Mesendoderm (in vitro differentiated cells): Measurements from ENCODE around the gene ECHDC1.

Source experiments
- DNase-seq: peaks from one replicate; pipeline ENCODE4 v3.0.0; 2013
- H2AK5ac ChIP-seq: 2 replicates; pipeline ENCODE4 v1.6.1; 2013; ENCODE audit warnings: low read length, inconsistent platforms
- H2BK120ac ChIP-seq: 2 replicates; pipeline ENCODE4 v1.6.1; 2013; ENCODE audit warnings: low read depth, mild to moderate bottlenecking, low read length, moderate library complexity, mixed read lengths
- H2BK15ac ChIP-seq: replicated peaks from 2 replicates; pipeline ENCODE4 v1.6.1; 2013; ENCODE audit warnings: low read depth, mild to moderate bottlenecking, moderate library complexity
- H2BK5ac ChIP-seq: 2 replicates; pipeline ENCODE4 v1.6.1; 2013; ENCODE audit warnings: low read length, inconsistent platforms
- H3K18ac ChIP-seq: 2 replicates; pipeline ENCODE4 v1.6.1; 2013; ENCODE audit warnings: mild to moderate bottlenecking, low read length, mixed read lengths
- H3K23ac ChIP-seq: one replicate; pipeline ENCODE4 v1.6.1; 2013; ENCODE audit warnings: low read length
- H3K27ac ChIP-seq: 2 replicates; pipeline ENCODE4 v1.5.1; 2013; ENCODE audit warnings: low read depth, mild to moderate bottlenecking, inconsistent platforms, low read length, moderate library complexity
- H3K27me3 ChIP-seq: 2 replicates; pipeline ENCODE4 v1.6.1; 2013; ENCODE audit warnings: low read length, control low read depth, mild to moderate bottlenecking, inconsistent platforms; ENCODE audit not compliant: insufficient read depth, poor library complexity
- H3K36me3 ChIP-seq: 2 replicates; pipeline ENCODE4 v1.6.1; 2013; ENCODE audit warnings: low read length, inconsistent platforms; ENCODE audit not compliant: control insufficient read depth, insufficient read depth
- H3K4ac ChIP-seq: one replicate; pipeline ENCODE4 v1.6.1; 2013; ENCODE audit warnings: low read depth, mild to moderate bottlenecking, low read length, moderate library complexity
- H3K4me1 ChIP-seq: 2 replicates; pipeline ENCODE4 v1.6.1; 2013; ENCODE audit warnings: low read depth, low read length, inconsistent platforms; ENCODE audit not compliant: control insufficient read depth
- H3K4me2 ChIP-seq: 2 replicates; pipeline ENCODE4 v1.6.1; 2013; ENCODE audit warnings: low read length
- H3K4me3 ChIP-seq: 2 replicates; pipeline ENCODE4 v1.5.1; 2013; ENCODE audit warnings: mild to moderate bottlenecking, low read length
- H3K56ac ChIP-seq: one replicate; pipeline ENCODE4 v1.6.1; 2013; ENCODE audit warnings: low read length
- H3K79me1 ChIP-seq: 2 replicates; pipeline ENCODE4 v1.6.1; 2013; ENCODE audit warnings: low read length, inconsistent platforms
- H3K79me2 ChIP-seq: 2 replicates; pipeline ENCODE4 v1.6.1; 2013; ENCODE audit warnings: mild to moderate bottlenecking, low read length; ENCODE audit not compliant: control insufficient read depth, insufficient read depth
- H3K9ac ChIP-seq: 2 replicates; pipeline ENCODE4 v1.6.1; 2013; ENCODE audit warnings: low read length, inconsistent platforms
- H4K5ac ChIP-seq: one replicate; pipeline ENCODE4 v1.6.1; 2013; ENCODE audit warnings: low read length
- H4K8ac ChIP-seq: one replicate; pipeline ENCODE4 v1.6.1; 2013; ENCODE audit warnings: low read depth, mild to moderate bottlenecking, control low read depth, low read length, moderate library complexity
- WGBS: extraction: QIAGEN DNeasy Blood & Tissue Kit; methylation state at CpG from one replicate; pipeline ENCODE4 v1.1.7; 2013; ENCODE audit warnings: low lambda C conversion rate, missing lambda C conversion rate; ENCODE audit not compliant: insufficient coverage; ENCODE audit errors: extremely low coverage; 5-methylcytosine and 5-hydroxymethylcytosine counted together

Gene ECHDC1

DNA sequence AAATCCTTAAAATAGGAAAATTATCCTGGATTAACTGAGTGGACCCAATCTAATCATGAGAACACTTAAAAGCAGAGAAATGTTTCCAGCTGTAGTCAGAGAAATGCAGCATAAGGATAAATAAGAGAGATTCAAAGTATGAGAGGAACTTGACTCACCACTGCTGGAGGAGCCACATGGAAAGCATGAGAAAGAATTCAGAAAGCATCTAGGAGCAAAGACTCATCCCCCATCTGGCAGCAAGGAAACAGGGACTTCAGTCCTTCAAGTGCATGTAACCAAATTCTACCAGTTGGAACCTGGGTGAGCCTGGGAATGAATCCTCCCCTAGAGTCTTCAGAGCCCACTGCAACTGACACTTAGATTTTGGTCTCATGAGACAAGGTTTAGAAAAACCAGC lies 43.0 kb downstream of the ECHDC1 start:
- Histone ChIP-seq H3K23ac (no peak overlapping the region), H3K4me3 (no peak overlapping the region), H3K56ac (no peak overlapping the region), H3K9ac (no peak overlapping the region), H3K27ac (no peak overlapping the region), H3K18ac (no peak overlapping the region), H3K79me1 (peaks cover 3% of the 10 kb centered on the region), H2AK5ac (no peak overlapping the region), H3K4me2 (no peak overlapping the region), H3K4ac (no peak overlapping the region), H4K5ac (no peak overlapping the region), H3K79me2 (no peaks in the 10 kb centered on the region), H3K27me3 (no peaks in the 10 kb centered on the region), H2BK15ac (no peak overlapping the region), H3K4me1 (no peaks in the 10 kb centered on the region), H4K8ac (no peak overlapping the region), H2BK5ac (no peak overlapping the region), H3K36me3 (no peaks in the 10 kb centered on the region), H2BK120ac (no peak overlapping the region)
- peak; percentile 92 for DNase-seq

- Histone ChIP-seq H3K56ac (no peak overlapping the region), H3K79me2 (no peaks in the 10 kb centered on the region), H4K5ac (no peak overlapping the region), H2AK5ac (no peak overlapping the region), H3K4me1 (no peaks in the 10 kb centered on the region), H3K36me3 (no peaks in the 10 kb centered on the region), H3K23ac (no peak overlapping the region), H3K4me2 (no peak overlapping the region), H3K79me1 (peaks cover 3% of the 10 kb centered on the region), H3K27me3 (no peaks in the 10 kb centered on the region), H3K27ac (no peak overlapping the region), H2BK15ac (no peak overlapping the region), H2BK5ac (no peak overlapping the region), H3K4ac (no peak overlapping the region), H3K18ac (no peak overlapping the region), H4K8ac (no peak overlapping the region), H3K9ac (no peak overlapping the region), H2BK120ac (no peak overlapping the region), H3K4me3 (no peak overlapping the region)
- DNase-seq = no peak
- no CpG with 5 or more reads among the region's 4 CpGs for WGBS
Observed at GRCh38 chr6:127299522-127300240, 43.7 kb downstream of the ECHDC1 start.

DNA sequence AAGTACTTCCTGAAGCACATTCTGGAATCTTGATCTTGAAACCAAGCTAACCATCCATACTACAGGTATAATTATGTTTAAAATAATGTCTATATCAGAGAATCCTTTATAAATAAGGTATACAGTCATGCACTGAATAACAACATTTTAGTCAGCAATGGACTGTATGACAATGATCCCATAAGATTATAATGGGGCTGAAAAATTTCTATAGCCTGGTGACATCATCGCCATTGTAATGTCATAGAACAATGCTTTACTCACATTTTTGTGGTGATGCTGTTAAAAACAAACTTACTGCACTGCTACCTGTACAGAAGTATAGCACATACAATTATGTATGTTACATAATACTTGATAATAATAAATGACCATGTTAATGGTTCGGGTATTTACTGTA lies 44.9 kb downstream of the ECHDC1 start:
- Histone ChIP-seq H2BK5ac (no peak overlapping the region), H3K4me1 (no peaks in the 10 kb centered on the region), H3K27ac (no peak overlapping the region), H4K8ac (no peak overlapping the region), H3K4me3 (no peak overlapping the region), H3K18ac (no peak overlapping the region), H3K79me1 (no peaks in the 10 kb centered on the region), H3K4me2 (no peak overlapping the region), H3K79me2 (no peaks in the 10 kb centered on the region), H3K23ac (no peak overlapping the region), H3K4ac (no peak overlapping the region), H2AK5ac (no peak overlapping the region), H2BK120ac (no peak overlapping the region), H3K56ac (no peak overlapping the region), H3K9ac (no peak overlapping the region), H3K36me3 (no peaks in the 10 kb centered on the region), H3K27me3 (no peaks in the 10 kb centered on the region), H4K5ac (no peak overlapping the region), H2BK15ac (no peak overlapping the region)
- WGBS = no CpG with 5 or more reads among the region's 2 CpGs
- no peak for DNase-seq

DNA sequence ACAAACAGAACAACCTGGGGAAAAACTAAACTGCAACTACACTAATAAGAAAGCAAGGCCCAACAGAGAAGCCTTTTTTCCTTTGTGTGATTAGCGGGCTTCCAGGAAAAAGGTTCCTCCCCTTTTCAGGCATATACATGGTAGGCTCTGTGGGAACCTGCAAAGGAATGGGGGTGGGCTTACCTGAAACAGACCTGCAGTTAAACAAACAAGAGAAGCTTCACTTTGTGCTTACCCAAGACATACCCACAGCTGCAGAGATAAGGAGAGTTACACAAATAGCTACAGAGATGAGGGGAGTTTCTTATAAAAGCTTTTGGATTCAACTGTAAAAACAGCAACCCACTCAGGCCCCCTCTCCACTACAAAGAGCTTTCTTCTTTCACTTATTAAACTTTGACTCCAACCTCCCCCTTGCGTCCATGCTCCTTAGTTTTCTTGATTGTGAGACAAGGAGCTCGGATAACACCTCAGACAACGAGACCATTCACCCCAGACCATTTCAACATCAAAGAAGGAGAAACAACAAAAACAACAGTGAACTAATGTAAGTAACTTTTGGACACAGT lies 45.8 kb downstream of the ECHDC1 start:
- no peak overlapping the region for H3K27ac ChIP-seq

GRCh38 chr6:127291495-127291894 lies 51.9 kb downstream of the ECHDC1 start:
- Histone ChIP-seq H3K27ac (no peak overlapping the region), H3K56ac (no peak overlapping the region), H3K4me3 (no peak overlapping the region), H4K5ac (no peak overlapping the region), H3K9ac (no peak overlapping the region), H3K23ac (no peak overlapping the region), H2BK15ac (no peak overlapping the region), H3K4me1 (no peaks in the 10 kb centered on the region), H3K4me2 (no peak overlapping the region), H2BK120ac (no peak overlapping the region), H3K79me1 (no peaks in the 10 kb centered on the region), H3K18ac (no peak overlapping the region), H4K8ac (no peak overlapping the region), H3K4ac (no peak overlapping the region), H2BK5ac (no peak overlapping the region), H3K79me2 (no peaks in the 10 kb centered on the region), H2AK5ac (no peak overlapping the region), H3K36me3 (peaks cover 2% of the 10 kb centered on the region), H3K27me3 (no peaks in the 10 kb centered on the region)
- no CpG with 5 or more reads among the region's 5 CpGs for WGBS
- no peak for DNase-seq

More for the DNA sequence above, 45.8 kb downstream of the ECHDC1 start:
- no peaks in the 10 kb centered on the region for H3K36me3 ChIP-seq
- H3K79me2 ChIP-seq = no peaks in the 10 kb centered on the region
- no peaks in the 10 kb centered on the region for H3K79me1 ChIP-seq
- H2AK5ac ChIP-seq = no peak overlapping the region
- WGBS = no CpG with 5 or more reads among the region's 4 CpGs
- no peak overlapping the region for H2BK120ac ChIP-seq
- peak; percentile 77 for DNase-seq
- H4K8ac ChIP-seq = no peak overlapping the region
- H3K4ac ChIP-seq = no peak overlapping the region
- H3K4me2 ChIP-seq = no peak overlapping the region
- no peaks in the 10 kb centered on the region for H3K27me3 ChIP-seq
- no peak overlapping the region for H3K4me3 ChIP-seq
- H3K23ac ChIP-seq = no peak overlapping the region
- no peak overlapping the region for H2BK5ac ChIP-seq
- no peak overlapping the region for H3K18ac ChIP-seq
- no peak overlapping the region for H3K9ac ChIP-seq
- H4K5ac ChIP-seq = no peak overlapping the region
- H3K56ac ChIP-seq = no peak overlapping the region
- no peak overlapping the region for H2BK15ac ChIP-seq
- no peaks in the 10 kb centered on the region for H3K4me1 ChIP-seq
